Measurements from ENCODE around the gene SRRD.

DNA sequence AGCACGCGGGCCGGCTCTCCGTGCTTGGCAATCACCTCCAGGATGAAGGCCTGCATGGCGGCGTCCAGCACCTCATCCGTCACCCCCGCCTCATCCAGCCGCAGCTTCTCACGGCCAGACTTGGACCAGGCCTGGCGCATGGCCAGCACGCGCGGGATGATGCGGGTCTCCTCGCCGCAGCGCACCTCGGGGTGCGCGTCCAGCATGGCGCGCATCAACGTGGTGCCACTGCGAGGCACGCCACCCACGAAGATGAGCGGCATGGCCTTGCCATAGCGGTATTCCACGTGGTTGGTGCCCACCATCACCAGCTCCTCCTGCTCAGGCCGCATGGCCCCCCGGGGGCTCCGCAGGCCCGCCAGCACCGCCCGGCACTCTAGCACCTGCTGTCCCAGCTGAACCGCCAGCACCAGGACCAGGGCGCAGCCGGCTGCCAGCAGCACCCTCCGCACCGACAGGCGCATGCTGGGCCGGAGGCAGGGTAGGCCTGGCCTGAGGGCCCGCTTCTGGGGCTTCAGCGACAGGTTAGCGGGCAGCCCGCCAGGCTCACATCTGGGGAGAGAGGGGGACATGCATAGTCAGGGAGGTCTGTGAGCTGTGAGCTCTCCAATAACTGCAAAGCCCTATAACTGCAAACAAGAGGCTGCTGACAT is 57.6 kb downstream of the SRRD start:
- TF ChIP-seq, protein P1, sequence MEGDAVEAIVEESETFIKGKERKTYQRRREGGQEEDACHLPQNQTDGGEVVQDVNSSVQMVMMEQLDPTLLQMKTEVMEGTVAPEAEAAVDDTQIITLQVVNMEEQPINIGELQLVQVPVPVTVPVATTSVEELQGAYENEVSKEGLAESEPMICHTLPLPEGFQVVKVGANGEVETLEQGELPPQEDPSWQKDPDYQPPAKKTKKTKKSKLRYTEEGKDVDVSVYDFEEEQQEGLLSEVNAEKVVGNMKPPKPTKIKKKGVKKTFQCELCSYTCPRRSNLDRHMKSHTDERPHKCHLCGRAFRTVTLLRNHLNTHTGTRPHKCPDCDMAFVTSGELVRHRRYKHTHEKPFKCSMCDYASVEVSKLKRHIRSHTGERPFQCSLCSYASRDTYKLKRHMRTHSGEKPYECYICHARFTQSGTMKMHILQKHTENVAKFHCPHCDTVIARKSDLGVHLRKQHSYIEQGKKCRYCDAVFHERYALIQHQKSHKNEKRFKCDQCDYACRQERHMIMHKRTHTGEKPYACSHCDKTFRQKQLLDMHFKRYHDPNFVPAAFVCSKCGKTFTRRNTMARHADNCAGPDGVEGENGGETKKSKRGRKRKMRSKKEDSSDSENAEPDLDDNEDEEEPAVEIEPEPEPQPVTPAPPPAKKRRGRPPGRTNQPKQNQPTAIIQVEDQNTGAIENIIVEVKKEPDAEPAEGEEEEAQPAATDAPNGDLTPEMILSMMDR (IDR thresholded peaks at IDR 0.05; ENCODE audit: insufficient read depth, low read depth, low read length), result no peak
- no peak for TF ChIP-seq EZH2 (IDR thresholded peaks at IDR 0.05; ENCODE audit: insufficient read depth, low read length)

Measured in astrocyte (in vitro differentiated cells and primary cell).